22Rv1 (cell line): ENCODE results near the gene ZNF687.

ENCODE experiments used
- CTCF ChIP-seq: fragments of 450-650 bp; IDR thresholded peaks from 2 replicates; pipeline ENCODE4 v1.5.1; 2017; ENCODE audit warnings: mild to moderate bottlenecking
- ZFX ChIP-seq: fragments of 450-650 bp; IDR thresholded peaks from 2 replicates; pipeline ENCODE4 v1.6.1; 2017; ENCODE audit warnings: antibody characterized with exemption, borderline replicate concordance

- TF ChIP-seq CTCF (no peak), ZFX (no peak)
Measured at GRCh38 chr1:151313501-151313900, 31.4 kb downstream of the ZNF687 start.
